GM12878 (cell line): ENCODE data around the gene JAG1.

Experiments
- CTCF ChIP-seq, 3 experiments: IDR thresholded peaks in 2 of 3; conservative IDR thresholded peaks in 1 of 3; 2 replicates each; pipeline ENCODE4 v1.5.1; 2011; ENCODE audit warnings: low read depth in 3 of 3, low read length in 3 of 3, mild to moderate bottlenecking in 3 of 3, control low read depth in 2 of 3, moderate library complexity in 2 of 3, inconsistent platforms in 1 of 3, mixed read lengths in 1 of 3; ENCODE audit not compliant: control insufficient read depth in 2 of 3, insufficient read depth in 1 of 3; ENCODE audit errors: extremely low read depth in 1 of 3
- ZBED1 ChIP-seq: IDR thresholded peaks from 2 replicates; pipeline ENCODE4 v1.6.1; 2016; ENCODE audit warnings: borderline replicate concordance

DNA sequence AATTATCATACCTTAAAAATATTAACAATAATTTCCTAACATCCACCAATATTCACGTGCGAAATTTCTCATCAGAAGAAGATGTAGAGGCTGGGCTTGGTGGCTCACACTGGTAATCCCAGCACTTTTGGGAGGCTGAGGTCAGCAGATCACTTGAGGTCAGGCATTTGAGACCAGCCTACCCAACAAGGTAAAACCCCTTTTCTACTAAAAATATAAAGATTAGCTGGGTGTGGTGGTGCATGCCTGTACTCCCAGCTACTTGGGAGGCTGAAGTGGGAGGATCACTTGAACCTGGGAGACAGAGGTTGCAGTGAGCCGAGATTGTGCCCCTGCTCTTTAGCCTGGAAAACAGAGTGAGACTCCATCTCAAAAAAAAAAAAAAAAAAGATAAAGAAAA, 36.1 kb upstream of the JAG1 start:
- TF ChIP-seq CTCF (IDR thresholded peaks at IDR 0.05 in 2 of 3, conservative IDR thresholded peaks at IDR 0.05 in 1 of 3; ENCODE audit: control insufficient read depth in 2 of 3, extremely low read depth in 1 of 3, insufficient read depth in 1 of 3, low read depth in 3 of 3, low read length in 3 of 3) (no peak), ZBED1 (no peak)
